ENCODE data around the gene AKR1C8. TPM values are rescaled to one million over a fixed set of nuclear protein-coding genes. Genes with fewer than 3 reads are reported as not detected.

AKR1C8 gene
- total and polyA plus RNA-seq, 2 of the 13 experiments (the other 11 are each of a cell fraction or from before 2014, with no cell fraction given), result 0.12 TPM; not detected in 1

- TF ChIP-seq, protein P1, sequence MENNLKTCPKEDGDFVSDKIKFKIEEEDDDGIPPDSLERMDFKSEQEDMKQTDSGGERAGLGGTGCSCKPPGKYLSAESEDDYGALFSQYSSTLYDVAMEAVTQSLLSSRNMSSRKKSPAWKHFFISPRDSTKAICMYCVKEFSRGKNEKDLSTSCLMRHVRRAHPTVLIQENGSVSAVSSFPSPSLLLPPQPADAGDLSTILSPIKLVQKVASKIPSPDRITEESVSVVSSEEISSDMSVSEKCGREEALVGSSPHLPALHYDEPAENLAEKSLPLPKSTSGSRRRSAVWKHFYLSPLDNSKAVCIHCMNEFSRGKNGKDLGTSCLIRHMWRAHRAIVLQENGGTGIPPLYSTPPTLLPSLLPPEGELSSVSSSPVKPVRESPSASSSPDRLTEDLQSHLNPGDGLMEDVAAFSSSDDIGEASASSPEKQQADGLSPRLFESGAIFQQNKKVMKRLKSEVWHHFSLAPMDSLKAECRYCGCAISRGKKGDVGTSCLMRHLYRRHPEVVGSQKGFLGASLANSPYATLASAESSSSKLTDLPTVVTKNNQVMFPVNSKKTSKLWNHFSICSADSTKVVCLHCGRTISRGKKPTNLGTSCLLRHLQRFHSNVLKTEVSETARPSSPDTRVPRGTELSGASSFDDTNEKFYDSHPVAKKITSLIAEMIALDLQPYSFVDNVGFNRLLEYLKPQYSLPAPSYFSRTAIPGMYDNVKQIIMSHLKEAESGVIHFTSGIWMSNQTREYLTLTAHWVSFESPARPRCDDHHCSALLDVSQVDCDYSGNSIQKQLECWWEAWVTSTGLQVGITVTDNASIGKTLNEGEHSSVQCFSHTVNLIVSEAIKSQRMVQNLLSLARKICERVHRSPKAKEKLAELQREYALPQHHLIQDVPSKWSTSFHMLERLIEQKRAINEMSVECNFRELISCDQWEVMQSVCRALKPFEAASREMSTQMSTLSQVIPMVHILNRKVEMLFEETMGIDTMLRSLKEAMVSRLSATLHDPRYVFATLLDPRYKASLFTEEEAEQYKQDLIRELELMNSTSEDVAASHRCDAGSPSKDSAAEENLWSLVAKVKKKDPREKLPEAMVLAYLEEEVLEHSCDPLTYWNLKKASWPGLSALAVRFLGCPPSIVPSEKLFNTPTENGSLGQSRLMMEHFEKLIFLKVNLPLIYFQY (CRISPR knock-in tag; IDR thresholded peaks at IDR 0.05; ENCODE audit: borderline replicate concordance), result peak; percentile 74
- no peak; the same call in 1 of the 2 replicates for TF ChIP-seq SMC3 (IDR thresholded peaks at IDR 0.05; ENCODE audit: low read length)
- peak; percentile 91 for TF ChIP-seq PPARG (CRISPR knock-in tag; conservative IDR thresholded peaks at IDR 0.05)
- TF ChIP-seq RELA (CRISPR knock-in tag; IDR thresholded peaks at IDR 0.05), result no peak
- TF ChIP-seq RFX1 (IDR thresholded peaks at IDR 0.05), result no peak
- TF ChIP-seq TAF1 (CRISPR knock-in tag; IDR thresholded peaks at IDR 0.05), result peak; percentile 52; the same call in 1 of the 2 replicates
- no peak; the same call in none of the 2 replicates for TF ChIP-seq KLF12 (CRISPR knock-in tag; IDR thresholded peaks at IDR 0.05; ENCODE audit: borderline replicate concordance)
- TF ChIP-seq POLR2AphosphoS2 (IDR thresholded peaks at IDR 0.05; ENCODE audit: low read depth, low read length), result no peak
- TF ChIP-seq ZNF614 (CRISPR knock-in tag; IDR thresholded peaks at IDR 0.05; ENCODE audit: borderline replicate concordance), result 0 out of 2 replicates have a peak, but pooled peaks have one; percentile 16
- no peak; the same call in 1 of the 2 replicates for TF ChIP-seq AHR (CRISPR knock-in tag; IDR thresholded peaks at IDR 0.05)
- TF ChIP-seq NR3C1 (CRISPR knock-in tag; IDR thresholded peaks at IDR 0.05), result no peak
- TF ChIP-seq U2AF2 (IDR thresholded peaks at IDR 0.05; ENCODE audit: low read depth, low read length), result no peak
- no peak for TF ChIP-seq ZNF780A (CRISPR knock-in tag; IDR thresholded peaks at IDR 0.05)
- TF ChIP-seq GTF3A (CRISPR knock-in tag; conservative IDR thresholded peaks at IDR 0.05), result no peak
- no peak for TF ChIP-seq CBX5 (CRISPR knock-in tag; IDR thresholded peaks at IDR 0.05; ENCODE audit: borderline replicate concordance)
- peak; percentile 88; the same call in 1 of the 2 replicates for TF ChIP-seq BRD4 (CRISPR knock-in tag; IDR thresholded peaks at IDR 0.05)
- peak; percentile 44 for TF ChIP-seq STAG1 (CRISPR knock-in tag; IDR thresholded peaks at IDR 0.05)
- no peak for TF ChIP-seq RNF2 (conservative IDR thresholded peaks at IDR 0.05; ENCODE audit: low read depth)
- TF ChIP-seq, protein P2, sequence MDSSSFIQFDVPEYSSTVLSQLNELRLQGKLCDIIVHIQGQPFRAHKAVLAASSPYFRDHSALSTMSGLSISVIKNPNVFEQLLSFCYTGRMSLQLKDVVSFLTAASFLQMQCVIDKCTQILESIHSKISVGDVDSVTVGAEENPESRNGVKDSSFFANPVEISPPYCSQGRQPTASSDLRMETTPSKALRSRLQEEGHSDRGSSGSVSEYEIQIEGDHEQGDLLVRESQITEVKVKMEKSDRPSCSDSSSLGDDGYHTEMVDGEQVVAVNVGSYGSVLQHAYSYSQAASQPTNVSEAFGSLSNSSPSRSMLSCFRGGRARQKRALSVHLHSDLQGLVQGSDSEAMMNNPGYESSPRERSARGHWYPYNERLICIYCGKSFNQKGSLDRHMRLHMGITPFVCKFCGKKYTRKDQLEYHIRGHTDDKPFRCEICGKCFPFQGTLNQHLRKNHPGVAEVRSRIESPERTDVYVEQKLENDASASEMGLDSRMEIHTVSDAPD (CRISPR knock-in tag; IDR thresholded peaks at IDR 0.05), result peak; percentile 91
- TF ChIP-seq ZNF761 (CRISPR knock-in tag; conservative IDR thresholded peaks at IDR 0.05), result no peak
- TF ChIP-seq ZBTB44 (CRISPR knock-in tag; IDR thresholded peaks at IDR 0.05), result no peak
- TF ChIP-seq, protein P3, sequence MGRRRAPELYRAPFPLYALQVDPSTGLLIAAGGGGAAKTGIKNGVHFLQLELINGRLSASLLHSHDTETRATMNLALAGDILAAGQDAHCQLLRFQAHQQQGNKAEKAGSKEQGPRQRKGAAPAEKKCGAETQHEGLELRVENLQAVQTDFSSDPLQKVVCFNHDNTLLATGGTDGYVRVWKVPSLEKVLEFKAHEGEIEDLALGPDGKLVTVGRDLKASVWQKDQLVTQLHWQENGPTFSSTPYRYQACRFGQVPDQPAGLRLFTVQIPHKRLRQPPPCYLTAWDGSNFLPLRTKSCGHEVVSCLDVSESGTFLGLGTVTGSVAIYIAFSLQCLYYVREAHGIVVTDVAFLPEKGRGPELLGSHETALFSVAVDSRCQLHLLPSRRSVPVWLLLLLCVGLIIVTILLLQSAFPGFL (CRISPR knock-in tag; IDR thresholded peaks at IDR 0.05), result no peak
- TF ChIP-seq TEF (CRISPR knock-in tag; IDR thresholded peaks at IDR 0.05), result no peak
- TF ChIP-seq MIXL1 (CRISPR knock-in tag; IDR thresholded peaks at IDR 0.05), result peak; percentile 98
These were observed 37.5 kb downstream of the AKR1C8 start (continued) for GRCh38 chr10:5147255-5147980.

Measured in HepG2 (cell line).